ENCODE results near the gene TKTL1. TPM values are rescaled to one million over a fixed set of nuclear protein-coding genes. Genes with fewer than 3 reads are reported as not detected.
A peak's percentile ranks its signal among the peaks of the same experiment; 100 is the strongest.

The TKTL1 gene
- polyA plus RNA-seq, 1 donor from 2014 or later: 5.5 TPM

GRCh38 chrX:154348646-154349358, 53.2 kb downstream of the TKTL1 start:
- peak overlapping the region in 1 of 4 donors; percentile 17 for H3K4me3 Mint-ChIP-seq
- H3K36me3 Mint-ChIP-seq: peaks cover 4% of the 10 kb centered on the region
- H3K9me3 Mint-ChIP-seq: no peaks in the 10 kb centered on the region
- peak overlapping the region in 2 of 3 donors; percentile 89 to 92 for H3K27ac Mint-ChIP-seq
- no peaks in the 10 kb centered on the region for H3K27me3 Mint-ChIP-seq
- H3K4me1 Mint-ChIP-seq: peaks cover 5 to 17% (median 16%) of the 10 kb centered on the region in 3 donors

- H3K4me1 Mint-ChIP-seq: peaks cover 5 to 17% (median 16%) of the 10 kb centered on the region in 3 donors
- peak overlapping the region in 2 of 3 donors; percentile 91 to 92 for H3K27ac Mint-ChIP-seq
- peaks cover 4% of the 10 kb centered on the region for H3K36me3 Mint-ChIP-seq
- H3K27me3 Mint-ChIP-seq: no peaks in the 10 kb centered on the region
- no peaks in the 10 kb centered on the region for H3K9me3 Mint-ChIP-seq
- peak overlapping the region in 1 of 4 donors; percentile 17 for H3K4me3 Mint-ChIP-seq
These were observed 53.9 kb downstream of the TKTL1 start for GRCh38 chrX:154349359-154349935.

- no peaks in the 10 kb centered on the region for H3K27me3 Mint-ChIP-seq
- no peak overlapping the region for H3K4me3 Mint-ChIP-seq
- H3K9me3 Mint-ChIP-seq: no peaks in the 10 kb centered on the region
- peaks cover 4% of the 10 kb centered on the region for H3K36me3 Mint-ChIP-seq
- peaks cover 5 to 17% (median 16%) of the 10 kb centered on the region in 3 donors for H3K4me1 Mint-ChIP-seq
- H3K27ac Mint-ChIP-seq: peak overlapping the region; percentile 59 to 92 (median 91)
These were observed 54.4 kb downstream of the TKTL1 start for GRCh38 chrX:154349979-154350378.

GRCh38 chrX:154350429-154351182, 55.0 kb downstream of the TKTL1 start:
- H3K27ac Mint-ChIP-seq: peak overlapping the region; percentile 67 to 92 (median 91)
- H3K27me3 Mint-ChIP-seq: no peaks in the 10 kb centered on the region
- H3K36me3 Mint-ChIP-seq: peaks cover 4% of the 10 kb centered on the region
- H3K4me1 Mint-ChIP-seq: peaks cover 5 to 17% (median 16%) of the 10 kb centered on the region in 3 donors
- H3K4me3 Mint-ChIP-seq: peak overlapping the region in 3 of 4 donors; percentile 76 to 82 (median 81)
- no peaks in the 10 kb centered on the region for H3K9me3 Mint-ChIP-seq

GRCh38 chrX:154351183-154352011, 55.8 kb downstream of the TKTL1 start:
- H3K9me3 Mint-ChIP-seq: no peaks in the 10 kb centered on the region
- H3K27ac Mint-ChIP-seq: peak overlapping the region; percentile 71 to 92 (median 91)
- peaks cover 4% of the 10 kb centered on the region for H3K36me3 Mint-ChIP-seq
- H3K4me1 Mint-ChIP-seq: peaks cover 5 to 17% (median 16%) of the 10 kb centered on the region in 3 donors
- H3K4me3 Mint-ChIP-seq: peak overlapping the region; percentile 21 to 82 (median 78)
- H3K27me3 Mint-ChIP-seq: no peaks in the 10 kb centered on the region

- Mint-ChIP-seq H3K4me3 (peak overlapping the region in 3 of 4 donors; percentile 76 to 81 (median 78)), H3K36me3 (peaks cover 4% of the 10 kb centered on the region), H3K4me1 (peaks cover 5 to 17% (median 15%) of the 10 kb centered on the region in 3 donors), H3K9me3 (no peaks in the 10 kb centered on the region), H3K27me3 (no peaks in the 10 kb centered on the region), H3K27ac (peak overlapping the region; percentile 71 to 92 (median 91))
These were observed 56.4 kb downstream of the TKTL1 start for GRCh38 chrX:154352012-154352401.

- H3K27ac Mint-ChIP-seq: peak overlapping the region in 2 of 3 donors; percentile 59 to 91
- H3K4me3 Mint-ChIP-seq: peak overlapping the region in 3 of 4 donors; percentile 48 to 81 (median 78)
- H3K27me3 Mint-ChIP-seq: no peaks in the 10 kb centered on the region
- H3K4me1 Mint-ChIP-seq: peaks cover 5 to 12% (median 10%) of the 10 kb centered on the region in 3 donors
- no peaks in the 10 kb centered on the region for H3K9me3 Mint-ChIP-seq
- no peaks in the 10 kb centered on the region for H3K36me3 Mint-ChIP-seq
These were observed 56.9 kb downstream of the TKTL1 start for GRCh38 chrX:154352466-154352865.

GRCh38 chrX:154353172-154353843, 57.7 kb downstream of the TKTL1 start:
- Mint-ChIP-seq H3K27ac (peak overlapping the region in 2 of 3 donors; percentile 74 to 87), H3K27me3 (no peaks in the 10 kb centered on the region), H3K4me3 (peak overlapping the region in 3 of 4 donors; percentile 27 to 45 (median 28))

GRCh38 chrX:154354013-154354412, 58.4 kb downstream of the TKTL1 start:
- Mint-ChIP-seq H3K27me3 (no peaks in the 10 kb centered on the region), H3K4me3 (no peak overlapping the region), H3K36me3 (no peaks in the 10 kb centered on the region), H3K9me3 (no peaks in the 10 kb centered on the region), H3K4me1 (peaks cover 5 to 10% (median 8%) of the 10 kb centered on the region in 3 donors), H3K27ac (peak overlapping the region in 2 of 3 donors; percentile 74 to 87)

More at GRCh38 chrX:154353172-154353843, 57.7 kb downstream of the TKTL1 start:
- H3K9me3 Mint-ChIP-seq: no peaks in the 10 kb centered on the region
- H3K36me3 Mint-ChIP-seq: no peaks in the 10 kb centered on the region
- H3K4me1 Mint-ChIP-seq: peaks cover 5 to 11% (median 7%) of the 10 kb centered on the region in 3 donors

- no peaks in the 10 kb centered on the region for H3K27me3 Mint-ChIP-seq
- H3K27ac Mint-ChIP-seq: peak overlapping the region in 2 of 3 donors; percentile 35 to 69
- peaks cover 5 to 9% (median 8%) of the 10 kb centered on the region in 3 donors for H3K4me1 Mint-ChIP-seq
- H3K4me3 Mint-ChIP-seq: no peak overlapping the region
- H3K9me3 Mint-ChIP-seq: no peaks in the 10 kb centered on the region
- no peaks in the 10 kb centered on the region for H3K36me3 Mint-ChIP-seq
These were observed 58.9 kb downstream of the TKTL1 start for GRCh38 chrX:154354516-154354915.

GRCh38 chrX:154355094-154355775, 59.6 kb downstream of the TKTL1 start:
- Mint-ChIP-seq H3K9me3 (no peaks in the 10 kb centered on the region), H3K4me1 (peaks cover 5 to 9% (median 8%) of the 10 kb centered on the region in 3 donors), H3K27ac (peak overlapping the region in 1 of 3 donors; percentile 69), H3K36me3 (no peaks in the 10 kb centered on the region), H3K4me3 (peak overlapping the region in 1 of 4 donors; percentile 75), H3K27me3 (no peaks in the 10 kb centered on the region)

GRCh38 chrX:154355776-154356140, 60.2 kb downstream of the TKTL1 start:
- H3K4me3 Mint-ChIP-seq: no peak overlapping the region
- no peak overlapping the region for H3K27ac Mint-ChIP-seq
- no peaks in the 10 kb centered on the region for H3K9me3 Mint-ChIP-seq
- H3K4me1 Mint-ChIP-seq: peaks cover 5 to 9% (median 8%) of the 10 kb centered on the region in 3 donors
- H3K36me3 Mint-ChIP-seq: no peaks in the 10 kb centered on the region
- no peaks in the 10 kb centered on the region for H3K27me3 Mint-ChIP-seq

- Mint-ChIP-seq H3K36me3 (no peaks in the 10 kb centered on the region), H3K9me3 (no peaks in the 10 kb centered on the region), H3K27ac (no peak overlapping the region), H3K27me3 (no peaks in the 10 kb centered on the region), H3K4me3 (no peak overlapping the region), H3K4me1 (peaks cover 0 to 5% (median 5%) of the 10 kb centered on the region in 3 donors)
These were observed 61.0 kb downstream of the TKTL1 start for GRCh38 chrX:154356596-154356995.

Measured in IgD-negative memory B cell (primary cell).